GM23248 (cell line): Measurements from ENCODE around the gene PEX7. TPM values are rescaled to one million over a fixed set of nuclear protein-coding genes. Genes with fewer than 3 reads are reported as not detected.

Experiments
- DNase-seq: peaks from one replicate; pipeline ENCODE4 v3.0.0-alpha.2; 2015
- H2AFZ ChIP-seq: fragments of 200-600 bp; sonication (generic); 2 replicates; pipeline ENCODE4 v1.6.1; 2016; ENCODE audit warnings: antibody characterized with exemption
- H3F3A ChIP-seq: fragments of 200-600 bp; sonication (generic); 2 replicates; pipeline ENCODE4 v1.6.1; 2016; ENCODE audit warnings: mild to moderate bottlenecking, antibody characterized with exemption, mixed run types; ENCODE audit not compliant: insufficient read depth
- H3K27ac ChIP-seq: fragments of 200-600 bp; sonication (generic); 2 replicates; pipeline ENCODE4 v1.5.1; 2016; ENCODE audit warnings: mild to moderate bottlenecking
- H3K27me3 ChIP-seq: fragments of 200-600 bp; sonication (generic); replicated peaks from 2 replicates; pipeline ENCODE4 v1.6.1; 2016; ENCODE audit warnings: mild to moderate bottlenecking; ENCODE audit not compliant: insufficient read depth
- H3K36me3 ChIP-seq: fragments of 200-600 bp; sonication (generic); 2 replicates; pipeline ENCODE4 v1.6.1; 2016; ENCODE audit warnings: low read depth, mild to moderate bottlenecking
- H3K4me1 ChIP-seq: fragments of 200-600 bp; sonication (generic); 2 replicates; pipeline ENCODE4 v1.6.1; 2016; ENCODE audit warnings: mild to moderate bottlenecking; ENCODE audit not compliant: insufficient read depth
- H3K4me2 ChIP-seq: fragments of 200-600 bp; sonication (generic); one replicate; pipeline ENCODE4 v1.6.1; 2016; ENCODE audit warnings: mild to moderate bottlenecking; ENCODE audit not compliant: unreplicated experiment
- H3K4me3 ChIP-seq: fragments of 200-600 bp; sonication (generic); 2 replicates; pipeline ENCODE4 v1.5.1; 2016; ENCODE audit warnings: mild to moderate bottlenecking
- H3K79me2 ChIP-seq: fragments of 200-600 bp; sonication (generic); 2 replicates; pipeline ENCODE4 v1.6.1; 2016; ENCODE audit warnings: mild to moderate bottlenecking; ENCODE audit not compliant: insufficient read depth
- H3K9ac ChIP-seq: fragments of 200-600 bp; sonication (generic); 2 replicates; pipeline ENCODE4 v1.6.1; 2016; ENCODE audit warnings: mild to moderate bottlenecking
- H3K9me2 ChIP-seq: fragments of 200-600 bp; sonication (generic); 2 replicates; pipeline ENCODE4 v1.6.1; 2016; ENCODE audit warnings: mixed run types, mild to moderate bottlenecking, moderate library complexity; ENCODE audit not compliant: insufficient read depth
- H3K9me3 ChIP-seq: fragments of 200-600 bp; sonication (generic); one replicate; pipeline ENCODE4 v1.6.1; 2017; ENCODE audit warnings: low read depth
- H4K20me1 ChIP-seq: fragments of 200-600 bp; sonication (generic); 2 replicates; pipeline ENCODE4 v1.6.0; 2016; ENCODE audit not compliant: insufficient read depth
- EZH2 ChIP-seq: fragments of 200-600 bp; sonication (generic); IDR thresholded peaks from 2 replicates; pipeline ENCODE4 v1.6.1; 2018; ENCODE audit warnings: antibody characterized with exemption, mild to moderate bottlenecking; ENCODE audit not compliant: insufficient read depth, poor library complexity, severe bottlenecking
- EZH2phosphoT487 ChIP-seq: fragments of 200-600 bp; sonication (generic); IDR thresholded peaks from 2 replicates; pipeline ENCODE4 v1.6.1; 2018; ENCODE audit warnings: antibody characterized with exemption, moderate library complexity, mild to moderate bottlenecking, low read depth; ENCODE audit not compliant: insufficient read depth
- WGBS, 2 experiments: methylation state at CpG; one replicate each; pipeline ENCODE4 v1.1.6; 2015 to 2017; ENCODE audit warnings: low lambda C conversion rate in 2 of 2, low coverage in 1 of 2; ENCODE audit errors: missing lambda C conversion rate in 2 of 2; 5-methylcytosine and 5-hydroxymethylcytosine counted together
- in situ Hi-C: fragments of 300-500 bp; cut with MboI; formaldehyde crosslinking; loops from 2 replicates; pipeline ENCODE4 v1.15.0; 2020
- polyA plus RNA-seq: library from polyadenylated mRNA; unstranded; fragments of >200 nt; fragmentation: Nextera tagmentation; extraction: Ambion mirVana; gene quantifications from 2 replicates; pipeline ENCODE4 v1.2.1, GENCODE V29; 2016
- total RNA-seq: library from RNA; depleted of rRNA; stranded (reverse); fragments of >200 nt; shearing (Covaris generic); gene quantifications from 2 replicates; pipeline ENCODE4 v1.2.3, GENCODE V29; 2014

PEX7 gene
- total and polyA plus RNA-seq, 2 experiments from 2014 or later = 9.4 to 11.0 TPM

DNA sequence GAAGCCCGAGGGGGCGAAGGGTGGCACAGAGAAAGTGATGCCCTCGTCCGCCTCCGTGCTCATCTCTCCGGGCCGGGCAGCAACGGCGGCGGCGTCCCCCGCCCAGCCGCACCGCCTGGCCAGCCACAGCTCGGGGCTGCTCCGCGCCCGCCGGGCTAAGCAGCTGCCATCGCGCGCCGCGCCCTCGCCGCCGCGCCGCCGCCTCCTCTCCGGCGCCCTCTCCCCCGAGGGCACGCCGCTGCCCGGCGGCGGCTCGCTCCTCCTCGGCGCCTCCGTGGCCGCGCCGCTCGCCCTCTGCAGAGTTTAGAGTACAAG lies 30.3 kb upstream of the PEX7 start:
- Histone ChIP-seq H3K27ac (no peak overlapping the region), H2AFZ (peak overlapping the region; percentile 97), H3K36me3 (no peaks in the 10 kb centered on the region), H3F3A (peaks cover 41% of the 10 kb centered on the region), H3K9me3 (no peaks in the 10 kb centered on the region), H3K27me3 (no peaks in the 10 kb centered on the region), H3K4me1 (peaks cover 33% of the 10 kb centered on the region), H3K9ac (peak overlapping the region; percentile 92), H3K9me2 (no peaks in the 10 kb centered on the region), H3K79me2 (0 out of 2 replicates have a peak, but pooled peaks cover 5% of the 10 kb centered on the region), H3K4me3 (peak overlapping the region; percentile 92), H4K20me1 (no peaks in the 10 kb centered on the region), H3K4me2 (peak overlapping the region; percentile 93)
- 0 to 2% methylated on average over 18 to 37 of the region's 46 CpGs for WGBS, 2 experiments
- DNase-seq = peak; percentile 81
- in situ Hi-C loops = loop anchor here (10.0 kb wide), 1 partner anchor 207 kb away; no protein-coding TSS in a partner anchor
- no peak for TF ChIP-seq EZH2
- no peak for TF ChIP-seq EZH2phosphoT487

DNA sequence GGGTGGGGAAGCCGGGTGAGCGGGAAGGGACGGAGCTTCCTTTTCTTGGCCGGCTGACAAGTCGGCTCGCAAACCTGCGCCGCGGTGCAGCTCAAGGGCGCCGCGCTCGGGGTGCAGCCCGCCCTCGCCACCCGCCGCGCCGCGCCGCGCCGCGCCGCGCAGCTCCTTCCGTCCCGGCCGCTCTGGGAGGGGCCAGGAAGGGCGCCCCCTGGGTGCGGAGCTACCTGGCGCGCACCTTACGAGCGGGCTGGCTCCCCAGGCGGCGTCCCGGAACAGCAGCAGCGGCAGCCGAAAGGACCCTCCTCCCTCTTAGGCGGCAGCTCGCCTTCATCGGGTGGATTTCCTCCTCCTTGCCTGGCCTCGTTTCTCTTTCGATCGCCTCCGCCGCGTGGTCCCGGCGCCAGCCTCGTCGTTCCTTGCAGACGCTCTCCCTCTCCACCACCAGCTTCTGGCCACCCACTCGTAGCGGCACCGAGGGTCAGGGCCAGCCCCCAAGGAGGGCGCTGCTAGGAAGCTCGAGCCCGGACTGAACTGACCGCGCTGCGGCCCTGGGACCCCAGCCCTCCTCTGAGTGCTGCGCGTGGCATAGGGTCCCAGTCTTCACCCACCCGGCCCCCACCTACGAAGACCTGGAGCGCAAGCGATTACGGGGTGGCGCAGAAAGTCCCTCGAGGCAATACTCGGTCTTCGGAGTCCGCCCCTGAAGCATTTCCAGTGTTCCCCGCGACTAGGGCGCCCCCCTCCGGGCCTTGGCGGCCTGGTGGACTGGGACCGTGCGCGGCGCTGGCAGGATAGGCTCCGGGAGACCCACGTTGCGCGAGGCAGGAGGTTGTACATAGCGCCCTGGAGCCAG lies 29.8 kb upstream of the PEX7 start, which contains the start of gene MAP3K5:
Gene MAP3K5 (minus strand): TSS at position 68 of the 853 bp plus-strand sequence. CDS start 320 bp downstream, outside the sequence.
- in situ Hi-C loops = loop anchor here (10.0 kb wide), 1 partner anchor 208 kb away; no protein-coding TSS in a partner anchor

GRCh38 chr6:136793363-136793762 lies 29.0 kb upstream of the PEX7 start:
- no peaks in the 10 kb centered on the region for H3K79me2 ChIP-seq
- H3F3A ChIP-seq = peaks cover 28% of the 10 kb centered on the region
- no peak overlapping the region for H3K27ac ChIP-seq
- H3K4me2 ChIP-seq = peak overlapping the region; percentile 93
- DNase-seq = no peak
- H2AFZ ChIP-seq = peak overlapping the region; percentile 97
- H3K27me3 ChIP-seq = no peaks in the 10 kb centered on the region
- peak overlapping the region; percentile 92 for H3K4me3 ChIP-seq
- in situ Hi-C loops = loop anchor here (10.0 kb wide), 1 partner anchor 209 kb away; no protein-coding TSS in a partner anchor
- whole genome bisulfite sequencing, 2 experiments = 43 to 44% methylated on average over 8 of the region's 8 CpGs
- no peaks in the 10 kb centered on the region for H4K20me1 ChIP-seq
- H3K4me1 ChIP-seq = peaks cover 20% of the 10 kb centered on the region
- no peak for TF ChIP-seq EZH2phosphoT487
- no peak for TF ChIP-seq EZH2
- H3K9ac ChIP-seq = peak overlapping the region; percentile 92
- H3K36me3 ChIP-seq = no peaks in the 10 kb centered on the region
- no peaks in the 10 kb centered on the region for H3K9me3 ChIP-seq
- no peaks in the 10 kb centered on the region for H3K9me2 ChIP-seq

More for the DNA sequence above, 29.8 kb upstream of the PEX7 start, which contains the start of gene MAP3K5:
- peak within 1 kb of the TSS; percentile 93 for H3K4me2 ChIP-seq
- no peaks in the 10 kb centered on the region for H3K79me2 ChIP-seq
- peaks cover 35% of the 10 kb centered on the region for H3F3A ChIP-seq
- no peaks in the 10 kb centered on the region for H3K9me2 ChIP-seq
- H4K20me1 ChIP-seq = no peaks in the 10 kb centered on the region
- H3K27ac ChIP-seq = peak within 1 kb of the TSS; percentile 41; the same call in 1 of the 2 replicates
- H3K27me3 ChIP-seq = no peaks in the 10 kb centered on the region
- peak within 1 kb of the TSS; percentile 92 for H3K9ac ChIP-seq
- H2AFZ ChIP-seq = peak within 1 kb of the TSS; percentile 97
- H3K9me3 ChIP-seq = no peaks in the 10 kb centered on the region
- TF ChIP-seq EZH2 (no peak), EZH2phosphoT487 (no peak)
- 0 to 2% methylated on average over 54 to 73 of the region's 89 CpGs for WGBS, 2 experiments
- H3K4me3 ChIP-seq = peak within 1 kb of the TSS; percentile 92
- H3K36me3 ChIP-seq = no peaks in the 10 kb centered on the region
- peak; percentile 95 for DNase-seq
- peaks cover 27% of the 10 kb centered on the region for H3K4me1 ChIP-seq

- in situ Hi-C loops = loop anchor here (10.0 kb wide), 1 partner anchor 211 kb away; no protein-coding TSS in a partner anchor
- 95 to 99% methylated on average over 2 of the region's 2 CpGs for WGBS, 2 experiments
- TF ChIP-seq EZH2 (no peak), EZH2phosphoT487 (no peak)
- H3K27ac ChIP-seq = no peak overlapping the region
- no peaks in the 10 kb centered on the region for H3K9me2 ChIP-seq
- peaks cover 13% of the 10 kb centered on the region for H3F3A ChIP-seq
- no peaks in the 10 kb centered on the region for H3K79me2 ChIP-seq
- H3K36me3 ChIP-seq = no peaks in the 10 kb centered on the region
- DNase-seq = no peak
- H4K20me1 ChIP-seq = no peaks in the 10 kb centered on the region
- H3K9ac ChIP-seq = no peak overlapping the region
- no peak overlapping the region for H3K4me3 ChIP-seq
- H3K4me2 ChIP-seq = no peak overlapping the region
- H3K27me3 ChIP-seq = no peaks in the 10 kb centered on the region
- H3K4me1 ChIP-seq = peaks cover 12% of the 10 kb centered on the region; the same call in 1 of the 2 replicates
- no peaks in the 10 kb centered on the region for H3K9me3 ChIP-seq
- no peak overlapping the region for H2AFZ ChIP-seq
Observed at GRCh38 chr6:136795386-136795785, 27.0 kb upstream of the PEX7 start.
